GM19372 (cell line): ENCODE data around the gene IL36B.

Source experiments
- ATAC-seq: cut with Tn5 transposase; IDR thresholded peaks from one replicate; pipeline ENCODE4 v1.9.1; 2021; ENCODE audit warnings: mild to moderate bottlenecking, low read depth, moderate library complexity; ENCODE audit not compliant: unreplicated experiment

IL36B gene

DNA sequence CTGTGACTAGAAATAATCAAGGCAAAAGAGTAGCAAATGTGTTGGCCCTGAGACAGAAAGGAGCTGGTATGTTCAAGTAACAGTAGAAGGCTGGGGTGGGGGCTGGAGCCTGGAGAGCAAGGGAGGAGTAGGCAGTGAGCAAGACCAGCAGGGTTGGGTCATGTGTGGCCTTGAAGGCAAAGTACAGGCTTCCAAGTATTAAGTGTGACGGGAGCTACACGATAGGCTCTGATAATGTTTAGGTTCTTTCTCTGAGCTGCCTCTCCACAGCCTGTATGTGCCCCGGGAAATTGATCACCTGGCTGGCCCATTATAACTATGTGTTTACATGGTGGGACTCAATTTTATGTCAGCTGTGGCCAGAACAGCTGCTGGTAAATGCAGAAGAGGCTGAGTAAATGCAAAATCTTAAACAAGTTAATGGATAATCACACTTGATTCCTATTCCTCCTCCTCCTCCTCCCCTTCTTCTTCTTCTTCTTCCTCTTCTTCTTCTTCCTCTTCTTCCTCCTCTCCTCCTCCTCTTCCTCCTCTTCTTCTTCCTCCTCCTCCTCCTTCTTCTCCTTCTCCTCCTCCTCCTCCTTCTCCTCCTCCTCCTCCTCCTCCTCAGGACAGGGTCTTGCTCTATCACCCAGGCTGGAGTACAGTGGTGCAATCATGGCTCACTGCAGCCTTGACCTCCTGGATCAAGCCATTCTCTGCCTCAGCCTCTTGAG, 24.4 kb upstream of the IL36B start:
- ATAC-seq: no peak

DNA sequence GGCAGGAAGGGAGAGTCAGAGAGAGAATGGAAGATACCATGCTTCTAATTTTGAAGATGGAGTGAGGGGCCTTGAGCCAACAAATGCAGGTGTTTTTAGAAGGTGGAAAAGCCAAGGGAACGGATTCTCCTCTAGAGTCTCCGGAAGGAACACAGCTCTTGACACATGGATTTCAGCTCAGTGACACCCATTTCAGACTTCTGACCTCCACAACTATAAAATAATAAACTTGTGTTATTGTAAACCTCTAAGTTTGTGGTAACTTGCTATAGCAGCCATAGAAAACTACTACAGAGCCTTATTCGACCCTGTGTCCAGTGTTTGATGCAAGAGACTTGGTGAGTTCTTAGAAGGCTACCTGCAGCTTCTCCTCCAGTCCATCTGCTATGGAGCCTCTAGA, 22.9 kb upstream of the IL36B start:
- ATAC-seq: no peak

DNA sequence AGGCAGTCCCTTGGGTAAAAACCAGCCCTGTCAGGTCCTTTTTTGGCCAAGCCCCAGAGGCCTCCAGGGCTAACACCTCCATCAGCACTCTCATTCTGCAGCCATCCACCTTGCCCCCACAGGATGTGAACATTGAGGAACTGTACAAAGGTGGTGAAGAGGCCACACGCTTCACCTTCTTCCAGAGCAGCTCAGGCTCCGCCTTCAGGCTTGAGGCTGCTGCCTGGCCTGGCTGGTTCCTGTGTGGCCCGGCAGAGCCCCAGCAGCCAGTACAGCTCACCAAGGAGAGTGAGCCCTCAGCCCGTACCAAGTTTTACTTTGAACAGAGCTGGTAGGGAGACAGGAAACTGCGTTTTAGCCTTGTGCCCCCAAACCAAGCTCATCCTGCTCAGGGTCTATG, 22.4 kb upstream of the IL36B start:
- no peak for ATAC-seq

DNA sequence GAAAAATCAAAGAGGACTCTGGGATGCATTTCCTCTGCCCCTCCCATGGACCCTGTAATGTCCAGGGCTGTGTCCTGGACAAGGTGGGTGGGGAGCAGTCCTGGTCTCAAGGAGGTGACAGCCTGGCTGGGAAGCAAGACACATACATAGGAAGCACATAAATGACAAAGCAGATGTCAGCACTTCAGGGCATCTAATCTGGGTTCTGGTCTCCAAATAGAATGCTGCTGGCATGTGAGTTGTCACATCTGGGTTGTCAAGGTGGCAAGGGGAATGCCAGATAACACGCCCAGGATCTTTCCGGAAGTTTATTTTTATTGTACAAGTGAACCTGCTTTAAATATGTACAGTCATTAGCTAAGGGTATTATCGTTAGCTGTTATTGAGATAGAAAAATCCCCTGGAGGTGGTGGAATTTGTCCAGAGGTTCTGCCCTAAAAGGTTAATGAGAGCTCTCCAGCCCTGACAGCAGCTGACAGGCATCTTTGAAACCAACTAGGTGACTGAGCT, 20.7 kb upstream of the IL36B start:
- ATAC-seq: no peak

DNA sequence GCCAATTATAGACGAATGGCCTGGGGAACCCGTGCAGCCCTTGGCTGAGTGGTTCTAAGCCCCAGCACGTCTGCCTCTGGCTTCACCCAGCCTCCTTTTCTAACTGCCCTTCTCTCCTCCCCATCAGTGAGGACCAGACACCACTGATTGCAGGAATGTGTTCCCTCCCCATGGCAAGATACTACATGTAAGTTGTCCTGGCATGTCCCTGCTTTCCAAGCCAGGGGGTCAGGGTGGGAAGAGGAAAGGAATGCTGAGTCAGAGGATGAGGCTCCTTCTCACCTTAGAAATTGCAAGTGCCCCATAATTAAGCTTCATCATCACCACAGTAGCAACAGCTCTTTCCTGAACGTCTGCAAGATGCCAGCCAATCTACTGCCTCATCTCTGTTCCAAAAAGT, 19.9 kb upstream of the IL36B start:
- no peak for ATAC-seq

DNA sequence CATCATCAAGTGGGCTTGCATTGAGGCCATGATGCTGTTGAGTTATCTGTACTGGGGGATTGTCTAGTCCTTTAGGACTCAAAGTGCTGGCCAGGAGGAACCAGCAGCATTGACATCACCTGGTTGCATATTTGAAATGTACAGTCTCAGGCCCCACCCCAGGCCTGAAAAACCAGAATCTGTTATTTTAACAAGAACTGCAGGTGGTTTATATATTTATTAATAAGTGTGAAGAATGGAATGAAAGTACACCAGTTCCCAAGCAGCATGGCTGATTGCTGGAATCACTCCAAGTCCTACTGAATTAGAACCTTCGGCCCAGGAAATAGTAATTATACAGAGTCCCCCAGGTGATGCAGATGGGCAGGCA, 17.9 kb upstream of the IL36B start:
- no peak for ATAC-seq

DNA sequence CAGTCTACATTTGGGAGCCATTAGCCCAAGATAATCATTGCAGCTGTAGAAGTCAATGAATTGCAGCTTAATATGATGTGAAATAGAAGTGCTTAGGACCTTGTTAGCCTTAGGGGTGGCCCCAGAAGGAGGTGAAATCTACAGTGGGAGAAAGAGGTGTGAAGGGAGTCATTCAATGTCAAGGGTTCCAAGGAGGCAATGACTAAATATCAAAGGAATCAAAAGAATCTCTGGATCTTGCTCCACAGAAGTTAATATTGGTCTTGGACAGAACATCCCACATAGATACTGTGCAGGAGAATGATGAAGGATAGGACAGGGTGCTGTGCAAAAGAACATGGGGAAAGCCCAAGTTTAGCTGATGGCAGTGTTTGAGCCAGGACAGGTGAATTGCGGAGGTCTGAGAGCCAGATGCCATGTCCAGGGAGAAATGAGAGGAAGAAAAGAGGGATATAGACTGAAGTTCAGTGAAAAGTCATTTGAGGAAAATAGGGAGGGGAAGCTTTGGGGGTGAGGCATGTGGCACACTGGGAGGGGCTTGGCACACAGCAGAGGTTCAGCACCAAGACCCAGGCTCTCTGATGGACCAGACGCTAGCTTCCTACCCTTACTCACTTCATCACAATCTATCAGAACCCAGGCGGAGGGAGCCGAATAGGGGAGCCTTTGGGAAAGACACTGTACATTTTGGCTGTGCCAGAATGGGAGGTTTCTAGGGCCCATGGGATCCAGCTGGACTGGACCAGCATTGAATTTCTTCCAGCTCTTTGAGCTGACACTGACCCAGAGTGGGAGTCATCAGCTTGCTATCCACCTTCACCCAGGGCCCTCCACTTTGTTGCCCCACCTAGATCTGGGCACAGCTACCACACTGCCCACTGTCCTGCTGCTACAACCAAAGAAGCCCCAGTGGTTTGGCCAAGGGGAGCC, 17.3 kb upstream of the IL36B start:
- no peak for ATAC-seq

DNA sequence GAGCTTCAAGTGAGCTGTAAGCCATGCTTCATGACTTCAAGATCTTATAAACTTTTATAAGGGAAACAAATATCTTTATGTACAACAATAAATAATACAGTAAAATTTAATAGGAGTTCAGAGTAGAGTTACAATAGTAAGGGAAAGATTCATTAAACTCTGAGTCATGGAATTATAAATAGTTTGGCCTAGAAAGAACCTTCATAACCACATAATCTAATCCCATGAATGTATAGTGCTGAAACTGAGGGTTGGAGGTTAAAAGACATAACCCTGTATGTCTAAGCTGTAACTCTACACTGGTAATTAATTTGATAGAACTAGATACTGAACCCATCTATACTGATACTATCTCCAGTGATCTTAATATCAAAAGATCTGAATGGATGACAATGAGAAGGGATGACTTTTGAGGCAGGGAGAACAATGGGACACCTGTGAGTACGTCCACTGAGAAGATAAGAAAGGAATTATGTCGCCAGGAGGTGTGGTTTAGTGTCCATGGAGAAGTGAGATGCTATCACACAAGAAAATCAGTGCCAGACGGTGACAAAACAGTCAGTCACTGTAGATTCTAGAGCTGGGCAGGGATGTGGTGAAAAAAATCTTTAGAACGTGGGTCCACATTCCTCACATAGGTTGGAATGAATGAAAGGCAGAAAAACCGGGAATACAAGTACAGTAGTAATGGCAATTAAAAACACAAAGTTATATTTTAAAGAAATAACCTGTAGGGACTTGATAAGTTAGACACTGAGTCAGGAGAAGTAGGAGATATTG, 16.2 kb upstream of the IL36B start:
- ATAC-seq: no peak

DNA sequence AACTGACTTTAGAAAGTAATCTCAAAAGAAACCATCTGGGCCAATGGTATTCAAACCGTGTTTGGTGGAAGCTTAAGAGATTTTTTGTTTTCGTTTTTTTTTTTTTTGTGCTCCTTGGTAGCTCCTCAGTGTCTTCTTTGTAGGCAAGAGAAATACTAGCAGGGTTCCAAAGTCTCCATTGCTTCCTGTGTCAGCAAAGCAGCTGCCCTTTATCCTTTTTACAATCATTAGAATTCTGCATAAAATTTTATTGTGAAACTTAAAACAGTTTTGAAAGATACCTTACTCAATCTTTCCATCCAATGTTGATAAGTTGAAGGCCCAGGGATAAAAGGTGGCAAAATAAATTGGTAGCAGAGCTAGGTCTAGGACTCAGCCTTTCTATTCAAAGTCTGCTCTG, 15.6 kb upstream of the IL36B start:
- ATAC-seq: no peak

DNA sequence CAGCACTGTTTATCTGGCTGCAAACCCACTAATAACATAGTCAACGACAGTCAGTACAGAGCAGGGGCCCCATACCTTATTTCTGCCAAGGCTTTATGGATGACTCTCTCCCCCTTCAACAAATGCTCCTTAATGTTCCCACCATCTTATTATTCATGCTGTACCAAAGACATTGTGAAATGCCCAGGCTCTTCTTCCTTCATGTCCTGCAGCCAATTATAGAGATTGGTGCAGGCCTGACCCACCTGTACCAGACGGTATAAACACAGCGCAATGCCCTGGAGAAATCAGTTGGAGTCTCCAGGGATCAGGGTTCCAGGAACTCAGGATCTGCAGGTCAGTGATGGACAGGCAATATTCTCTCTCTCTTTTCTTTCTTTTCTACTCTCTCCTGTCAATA, 15.0 kb upstream of the IL36B start, which contains the start of gene IL1F10:
IL1F10 (plus strand) TSS at position 290 of the 400 bp plus-strand sequence. CDS start 4,769 bp downstream, outside the sequence.
- no peak for ATAC-seq

DNA sequence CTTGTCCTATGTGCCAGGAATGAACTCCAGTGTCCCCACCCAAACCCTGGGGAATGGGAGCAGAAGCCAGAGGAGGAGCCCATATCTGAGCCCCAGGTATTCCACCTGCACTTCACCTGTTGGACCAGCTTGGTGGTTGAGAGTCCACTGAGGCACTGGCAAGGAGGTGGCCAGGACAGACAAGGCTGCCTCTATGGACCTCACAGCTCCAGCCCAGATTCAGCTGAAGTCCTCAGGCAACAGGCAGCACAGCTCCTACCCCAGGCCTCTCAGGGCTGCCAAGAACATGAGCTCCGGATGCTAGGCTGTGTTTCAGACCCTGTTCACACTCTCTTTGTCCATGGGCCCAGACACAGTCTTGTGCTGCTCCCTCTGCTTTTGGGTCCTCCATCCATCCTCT, 12.2 kb upstream of the IL36B start:
- no peak for ATAC-seq

DNA sequence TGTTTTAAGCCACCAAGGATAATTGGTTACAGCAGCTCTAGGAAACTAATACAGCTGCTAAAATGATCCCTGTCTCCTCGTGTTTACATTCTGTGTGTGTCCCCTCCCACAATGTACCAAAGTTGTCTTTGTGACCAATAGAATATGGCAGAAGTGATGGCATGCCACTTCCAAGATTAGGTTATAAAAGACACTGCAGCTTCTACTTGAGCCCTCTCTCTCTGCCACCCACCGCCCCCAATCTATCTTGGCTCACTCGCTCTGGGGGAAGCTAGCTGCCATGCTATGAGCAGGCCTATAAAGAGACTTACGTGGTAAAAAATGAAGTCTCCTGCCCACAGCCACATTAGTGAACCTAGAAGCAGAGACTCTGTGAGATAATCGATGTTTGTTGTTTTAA, 11.6 kb upstream of the IL36B start:
- ATAC-seq: no peak

DNA sequence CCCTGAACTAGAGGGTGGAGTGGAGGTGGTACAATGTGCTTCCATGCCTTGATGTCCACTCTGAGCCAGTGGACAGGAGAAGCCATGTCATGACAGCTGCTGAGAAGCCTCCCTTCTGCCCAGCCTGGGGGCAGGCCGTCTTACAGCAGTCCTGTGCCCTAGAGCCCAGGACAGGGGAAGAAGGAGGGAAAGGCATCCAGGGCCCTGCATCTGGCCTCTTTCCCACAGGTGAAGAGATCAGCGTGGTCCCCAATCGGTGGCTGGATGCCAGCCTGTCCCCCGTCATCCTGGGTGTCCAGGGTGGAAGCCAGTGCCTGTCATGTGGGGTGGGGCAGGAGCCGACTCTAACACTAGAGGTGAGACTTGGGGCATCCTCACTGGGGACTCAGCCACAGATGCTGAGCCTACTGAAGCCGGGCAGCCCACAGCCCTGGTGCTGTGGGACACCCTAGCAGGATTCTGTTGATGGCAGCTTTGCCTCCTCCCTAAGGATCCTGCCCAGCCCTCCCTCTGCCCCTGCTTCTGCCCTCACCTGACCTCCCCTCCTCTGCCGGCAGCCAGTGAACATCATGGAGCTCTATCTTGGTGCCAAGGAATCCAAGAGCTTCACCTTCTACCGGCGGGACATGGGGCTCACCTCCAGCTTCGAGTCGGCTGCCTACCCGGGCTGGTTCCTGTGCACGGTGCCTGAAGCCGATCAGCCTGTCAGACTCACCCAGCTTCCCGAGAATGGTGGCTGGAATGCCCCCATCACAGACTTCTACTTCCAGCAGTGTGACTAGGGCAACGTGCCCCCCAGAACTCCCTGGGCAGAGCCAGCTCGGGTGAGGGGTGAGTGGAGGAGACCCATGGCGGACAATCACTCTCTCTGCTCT, 9.5 kb upstream of the IL36B start:
- ATAC-seq: no peak

DNA sequence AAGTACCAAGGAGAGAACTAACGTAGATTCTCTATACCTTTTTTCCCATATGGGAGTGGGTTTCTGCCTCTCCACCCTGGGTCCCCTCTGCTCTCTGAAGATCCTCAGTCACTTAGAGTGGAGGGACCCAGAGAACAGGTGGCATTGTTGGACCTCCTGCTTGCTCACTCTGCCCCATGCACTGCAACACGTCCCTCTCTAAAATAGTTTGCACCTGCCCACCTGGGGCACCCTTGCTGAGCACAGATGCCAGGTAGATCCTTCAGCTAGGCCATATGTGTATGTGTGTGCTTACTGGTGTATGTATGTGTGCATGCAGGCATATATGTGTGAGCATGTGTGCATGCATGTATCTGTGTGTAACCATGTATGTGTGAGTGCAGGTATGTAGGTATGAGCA, 8.6 kb upstream of the IL36B start:
- ATAC-seq: no peak

DNA sequence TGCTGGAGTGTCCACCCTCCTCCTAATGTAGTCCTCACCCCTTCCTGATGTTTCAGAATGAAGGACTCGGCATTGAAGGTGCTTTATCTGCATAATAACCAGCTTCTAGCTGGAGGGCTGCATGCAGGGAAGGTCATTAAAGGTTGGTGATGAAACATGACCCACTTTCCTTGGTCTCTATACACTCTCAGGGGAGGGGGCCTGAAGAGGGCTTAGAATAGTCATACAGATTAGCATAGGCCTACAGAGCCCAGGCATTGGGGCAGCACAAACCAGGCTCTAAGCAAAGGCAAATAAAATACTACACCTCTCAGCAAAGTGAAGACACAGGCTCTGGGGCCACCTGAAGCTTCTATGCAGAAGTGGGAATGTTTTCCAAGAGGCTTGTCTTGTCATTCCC, 8.1 kb upstream of the IL36B start:
- ATAC-seq: no peak

DNA sequence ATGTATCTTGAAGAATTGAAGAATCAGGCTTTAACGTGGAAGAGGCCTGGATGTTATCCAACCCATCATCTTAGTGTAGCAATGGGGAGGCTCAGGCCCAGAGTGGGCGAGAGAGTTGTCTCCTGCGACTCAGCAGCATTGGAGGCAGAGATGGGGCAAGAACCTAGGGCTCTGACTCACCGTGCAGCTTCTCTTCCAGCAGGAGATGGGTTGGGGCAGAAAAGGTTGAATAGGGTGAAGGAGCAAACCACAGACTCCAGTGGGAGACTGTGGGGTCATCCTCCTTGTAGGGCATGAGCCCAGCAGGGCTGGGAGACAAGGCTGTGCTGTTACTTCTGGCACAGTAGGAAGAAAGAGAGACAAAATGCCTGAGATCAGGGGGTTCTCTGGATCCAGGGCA, 7.7 kb upstream of the IL36B start:
- no peak for ATAC-seq

DNA sequence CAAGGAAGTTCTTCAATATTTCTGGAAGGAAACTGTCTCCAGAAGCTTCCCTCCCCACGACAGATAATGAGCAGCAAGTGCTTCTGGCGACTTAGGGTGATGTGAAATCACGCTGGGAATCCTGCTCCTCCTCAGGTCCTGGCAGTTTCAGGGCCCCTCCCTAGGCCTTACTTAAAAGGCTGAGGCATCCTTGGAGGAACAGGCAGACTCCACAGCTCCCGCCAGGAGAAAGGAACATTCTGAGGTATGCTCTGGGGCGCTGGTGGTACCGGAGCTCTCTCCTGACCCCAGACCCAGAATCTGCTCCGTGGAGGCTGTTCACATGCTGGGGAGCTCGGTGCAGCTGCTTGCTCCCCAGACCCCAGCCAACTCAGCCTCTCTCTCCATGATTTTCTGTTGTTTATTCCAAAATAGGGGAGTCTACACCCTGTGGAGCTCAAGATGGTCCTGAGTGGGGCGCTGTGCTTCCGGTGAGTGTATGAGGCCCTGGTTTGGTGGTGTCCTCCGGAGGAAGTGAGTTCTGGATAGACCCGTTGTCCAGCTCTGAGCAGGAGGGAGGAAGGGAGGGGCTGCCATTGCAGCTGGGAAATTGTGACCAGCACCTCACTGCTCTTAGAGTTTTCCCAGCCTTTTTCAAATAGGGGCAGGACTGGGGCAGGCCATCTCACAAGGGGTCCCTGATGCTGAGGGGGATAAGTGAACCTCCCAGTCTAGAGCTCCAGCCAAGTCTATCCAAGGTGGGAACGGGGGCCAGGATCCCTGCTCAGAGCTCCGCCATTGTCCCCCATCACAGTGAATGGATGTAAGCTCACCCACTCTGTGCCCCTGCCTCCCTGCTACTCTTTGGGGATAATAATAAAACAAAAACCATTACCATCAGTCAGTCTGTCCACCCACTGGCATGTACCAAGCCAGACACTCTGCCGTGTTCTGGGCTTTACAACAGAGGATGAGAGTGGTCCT, 6.6 kb upstream of the IL36B start, which contains the start of gene IL36RN:
IL36RN (plus strand) TSS at position 201 of the 963 bp plus-strand sequence; CDS start at position 442, 241 bp downstream.
- no peak for ATAC-seq

DNA sequence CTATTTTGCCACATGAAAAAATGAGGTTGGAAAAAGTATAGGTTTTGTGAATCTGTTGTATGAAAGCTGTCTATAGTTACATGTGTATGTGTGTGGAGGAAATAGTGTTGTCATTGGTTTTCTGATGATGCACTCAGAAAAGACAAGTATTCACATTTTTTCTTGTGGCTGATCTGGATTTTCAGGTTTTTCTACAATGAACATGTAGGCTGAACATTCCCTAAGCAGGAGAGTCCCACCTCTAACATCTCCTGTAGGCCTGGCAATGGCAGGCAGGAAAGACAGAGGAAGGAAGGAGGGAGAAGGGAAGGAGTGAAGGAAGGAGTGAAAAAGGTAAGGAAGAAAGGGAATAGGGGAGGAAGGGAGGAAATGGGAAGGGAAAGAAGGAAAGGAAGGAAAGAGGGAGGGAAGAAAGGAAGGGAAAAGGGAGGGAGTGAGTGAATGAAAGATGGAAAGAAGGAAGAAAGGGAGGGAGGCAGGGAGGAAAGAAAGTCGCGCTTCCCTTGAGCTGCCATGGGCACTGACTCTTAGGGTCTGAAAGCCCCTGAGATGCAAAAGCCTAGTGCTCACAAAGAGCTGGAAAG, 5.8 kb upstream of the IL36B start:
- no peak for ATAC-seq
